Measurements from ENCODE around the gene MPO. TPM values are rescaled to one million over a fixed set of nuclear protein-coding genes. Genes with fewer than 3 reads are reported as not detected.

The MPO gene
- total RNA-seq, 1 experiment from 2014 or later: not detected

GRCh38 chr17:58249270-58250133, 31.2 kb downstream of the MPO start (continued):
- TF ChIP-seq E2F4 (CRISPR knock-in tag; IDR thresholded peaks at IDR 0.05; ENCODE audit: borderline replicate concordance, low read depth) (peak; percentile 86), ATF6 (CRISPR knock-in tag; IDR thresholded peaks at IDR 0.05) (0 out of 2 replicates have a peak, but pooled peaks have one; percentile 71), GTF2I (CRISPR knock-in tag; conservative IDR thresholded peaks at IDR 0.05) (no peak)

- TF ChIP-seq MLX (CRISPR knock-in tag; IDR thresholded peaks at IDR 0.05): no peak
- TF ChIP-seq ZNF263 (CRISPR knock-in tag; IDR thresholded peaks at IDR 0.05; ENCODE audit: low read depth): no peak
- TF ChIP-seq PREB (CRISPR knock-in tag; IDR thresholded peaks at IDR 0.05; ENCODE audit: borderline replicate concordance): no peak
- TF ChIP-seq ARID4B (CRISPR knock-in tag; IDR thresholded peaks at IDR 0.05; ENCODE audit: borderline replicate concordance): no peak
- no peak for TF ChIP-seq RORB (CRISPR knock-in tag; IDR thresholded peaks at IDR 0.05)
- no peak for TF ChIP-seq HMGA2 (CRISPR knock-in tag; IDR thresholded peaks at IDR 0.05)
- no peak for TF ChIP-seq EMX1 (CRISPR knock-in tag; IDR thresholded peaks at IDR 0.05)
- TF ChIP-seq FOXK1 (CRISPR knock-in tag; IDR thresholded peaks at IDR 0.05): no peak
- peaks cover 95% of the 10 kb centered on the region for H3K27me3 Mint-ChIP-seq (ENCODE audit: low read depth)
- peaks cover 5% of the 10 kb centered on the region for H3K36me3 Mint-ChIP-seq
- peaks cover 7% of the 10 kb centered on the region for H3K9me3 Mint-ChIP-seq
- H3K27ac Mint-ChIP-seq: no peak overlapping the region
- no peak for DNase-seq (ENCODE audit: low spot score)
- ATAC-seq: peak; percentile 8; the same call in 1 of the 2 replicates
- peak overlapping the region; percentile 56 for H3K4me3 Mint-ChIP-seq
- ChIA-PET POLR2A (interaction anchor here (0.6 kb wide), 1 partner anchor 434 kb away, joined by 4 read pairs; no protein-coding TSS in a partner anchor), CTCF (interaction anchor here (0.9 to 2.0 kb wide), 27 partner anchors 10 to 286 kb away, joined by 3 to 31 read pairs (median 6); partner anchors contain the start of genes HSF5, LPO, MKS1 and RNF43)
- H3K4me1 Mint-ChIP-seq: peaks cover 11% of the 10 kb centered on the region
Measured at GRCh38 chr17:58248955-58249269, 31.8 kb downstream of the MPO start.
